Type B pancreatic cell (in vitro differentiated cells): ENCODE data around the gene GSX2. TPM values are rescaled to one million over a fixed set of nuclear protein-coding genes. Genes with fewer than 3 reads are reported as not detected.
A peak's percentile ranks its signal among the peaks of the same experiment; 100 is the strongest.

Experiments
- DNase-seq: peaks from one replicate; pipeline ENCODE4 v3.0.0; 2021; ENCODE audit warnings: mixed read lengths; ENCODE audit not compliant: unreplicated experiment; ENCODE audit errors: extremely low spot score
- H3K27ac Mint-ChIP-seq: 2 replicates; pipeline ENCODE4 v1.8.0; 2021; ENCODE audit warnings: mild to moderate bottlenecking, mixed read lengths
- H3K27me3 Mint-ChIP-seq: 2 replicates; pipeline ENCODE4 v1.8.0; 2021; ENCODE audit warnings: mixed read lengths
- H3K36me3 Mint-ChIP-seq: 2 replicates; pipeline ENCODE4 v1.8.0; 2021; ENCODE audit warnings: mixed read lengths
- H3K4me1 Mint-ChIP-seq: one replicate; pipeline ENCODE4 v1.8.0; 2021; ENCODE audit warnings: mixed read lengths; ENCODE audit not compliant: unreplicated experiment
- H3K4me3 Mint-ChIP-seq: 2 replicates; pipeline ENCODE4 v1.8.0; 2021; ENCODE audit warnings: mild to moderate bottlenecking, mixed read lengths
- H3K9me3 Mint-ChIP-seq: 2 replicates; pipeline ENCODE4 v1.8.0; 2021; ENCODE audit warnings: mixed read lengths
- CTCF ChIP-seq: fragments of 200-600 bp; sonication (generic); conservative IDR thresholded peaks from 2 replicates; pipeline ENCODE4 v1.5.0; 2021; ENCODE audit warnings: antibody characterized with exemption, mild to moderate bottlenecking
- total RNA-seq: library from RNA; stranded (reverse); gene quantifications from 2 replicates; pipeline ENCODE4 v1.2.1, GENCODE V29; 2021; ENCODE audit warnings: low replicate concordance

GSX2 gene
- total RNA-seq, 1 donor from 2014 or later = 5.6 TPM

GRCh38 chr4:54067166-54067565 lies 32.8 kb upstream of the GSX2 start:
- Mint-ChIP-seq H3K4me1 (peaks cover 14% of the 10 kb centered on the region), H3K9me3 (no peaks in the 10 kb centered on the region), H3K4me3 (peak overlapping the region; percentile 33), H3K27ac (no peak overlapping the region), H3K27me3 (no peaks in the 10 kb centered on the region), H3K36me3 (no peaks in the 10 kb centered on the region)
- no peak for TF ChIP-seq CTCF
- DNase-seq = no peak

DNA sequence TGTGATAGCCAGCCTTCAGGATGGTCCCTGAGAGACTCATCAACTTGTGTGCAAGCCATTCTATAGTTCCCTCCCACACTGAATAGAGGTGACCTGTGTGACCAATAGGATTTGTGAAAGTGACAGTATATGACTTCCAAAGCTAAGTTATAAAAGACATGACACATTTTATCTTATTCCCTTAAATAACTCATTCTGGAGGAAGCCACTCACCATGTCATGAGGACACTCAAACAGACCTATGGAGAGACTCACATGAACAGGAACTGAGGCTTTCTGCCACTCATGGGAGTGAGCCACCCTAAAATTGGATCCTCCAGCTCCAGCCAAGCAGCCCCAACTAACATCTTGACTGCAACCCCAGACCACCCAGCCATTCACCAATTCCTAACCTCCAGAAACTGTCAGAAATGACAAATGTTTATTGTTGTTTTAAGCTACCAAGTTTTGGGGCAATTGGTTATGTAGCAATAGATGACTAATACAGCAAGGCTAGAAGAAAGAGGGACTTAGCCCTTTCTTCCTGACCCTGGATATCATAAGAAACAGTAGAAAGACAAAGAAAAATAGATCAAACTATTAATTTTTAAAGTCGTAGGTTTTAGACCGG lies 26.6 kb upstream of the GSX2 start:
- no peak for DNase-seq
- H3K27ac Mint-ChIP-seq = no peak overlapping the region
- no peaks in the 10 kb centered on the region for H3K36me3 Mint-ChIP-seq
- no peaks in the 10 kb centered on the region for H3K4me1 Mint-ChIP-seq
- TF ChIP-seq CTCF = no peak
- peaks cover 4% of the 10 kb centered on the region for H3K27me3 Mint-ChIP-seq
- no peak overlapping the region for H3K4me3 Mint-ChIP-seq
- H3K9me3 Mint-ChIP-seq = no peaks in the 10 kb centered on the region

- TF ChIP-seq CTCF = no peak
- H3K36me3 Mint-ChIP-seq = no peaks in the 10 kb centered on the region
Observed at GRCh38 chr4:54074381-54074780, 25.6 kb upstream of the GSX2 start.

DNA sequence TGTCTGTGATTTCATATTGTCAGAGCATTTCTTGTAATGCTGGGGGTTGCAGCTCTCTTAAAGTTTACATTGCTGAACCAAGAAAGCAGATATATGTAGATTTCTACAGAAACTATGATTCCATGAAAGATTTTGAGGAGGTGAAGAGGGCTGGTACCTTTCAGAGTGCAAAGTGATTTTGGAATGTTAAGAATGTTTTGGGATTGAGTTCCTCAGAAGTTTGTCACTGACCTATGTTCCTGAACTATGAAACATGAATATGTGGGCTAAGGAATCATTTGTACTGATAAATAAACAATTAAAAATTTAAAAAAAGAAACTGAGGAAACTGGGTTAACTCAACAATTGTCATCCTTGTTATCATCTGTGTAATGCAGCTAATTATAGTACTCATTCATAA lies 23.3 kb upstream of the GSX2 start:
- Mint-ChIP-seq H3K36me3 (no peaks in the 10 kb centered on the region), H3K27ac (no peak overlapping the region), H3K9me3 (no peaks in the 10 kb centered on the region), H3K27me3 (peaks cover 4% of the 10 kb centered on the region), H3K4me3 (no peak overlapping the region), H3K4me1 (no peaks in the 10 kb centered on the region)
- no peak for DNase-seq
- no peak for TF ChIP-seq CTCF

More at GRCh38 chr4:54074381-54074780, 25.6 kb upstream of the GSX2 start:
- H3K27ac Mint-ChIP-seq = no peak overlapping the region
- peaks cover 4% of the 10 kb centered on the region for H3K27me3 Mint-ChIP-seq
- no peaks in the 10 kb centered on the region for H3K9me3 Mint-ChIP-seq
- H3K4me3 Mint-ChIP-seq = no peak overlapping the region
- DNase-seq = no peak
- H3K4me1 Mint-ChIP-seq = no peaks in the 10 kb centered on the region

DNA sequence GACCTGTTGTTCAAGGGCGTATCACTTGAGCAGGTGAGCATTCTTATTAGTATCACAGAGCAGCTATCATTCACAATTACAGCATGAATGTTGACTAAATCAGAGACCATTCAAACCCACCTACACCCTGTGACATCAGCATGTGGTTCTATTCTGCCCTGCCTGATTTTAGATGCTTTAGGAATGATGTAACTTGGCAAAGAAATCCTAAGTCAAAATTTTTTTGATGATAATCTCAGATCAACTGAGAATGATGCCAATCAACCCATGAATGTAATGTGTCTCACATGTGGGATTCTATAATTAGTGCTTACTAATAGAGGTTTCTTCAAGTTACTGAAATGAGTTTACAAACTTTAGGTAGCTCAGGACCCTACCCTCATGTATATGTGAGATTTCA lies 22.2 kb upstream of the GSX2 start:
- Mint-ChIP-seq H3K27ac (no peak overlapping the region), H3K36me3 (no peaks in the 10 kb centered on the region), H3K4me1 (no peaks in the 10 kb centered on the region)

More for the DNA sequence above, 22.2 kb upstream of the GSX2 start:
- H3K27me3 Mint-ChIP-seq = peaks cover 4% of the 10 kb centered on the region
- no peaks in the 10 kb centered on the region for H3K9me3 Mint-ChIP-seq
- no peak for TF ChIP-seq CTCF
- H3K4me3 Mint-ChIP-seq = no peak overlapping the region
- no peak for DNase-seq
